ENCODE results near the gene TSC22D3. TPM values are rescaled to one million over a fixed set of nuclear protein-coding genes. Genes with fewer than 3 reads are reported as not detected.

TSC22D3 gene
- total and polyA plus RNA-seq, 2 experiments from 2014 or later, result 35.9 to 49.0 TPM

- H3K9ac ChIP-seq, result no peak overlapping the region
- no peaks in the 10 kb centered on the region for H3F3A ChIP-seq (ENCODE audit: insufficient read depth)
- in situ Hi-C loops (cut with MboI), result no loop called here
- WGBS, 2 experiments (ENCODE audit: low coverage in 1 of 2, low lambda C conversion rate in 2 of 2, missing lambda C conversion rate in 2 of 2), result 80 to 84% methylated on average over 7 of the region's 7 CpGs
- no peaks in the 10 kb centered on the region for H3K36me3 ChIP-seq (ENCODE audit: low read depth)
- no peaks in the 10 kb centered on the region for H3K79me2 ChIP-seq (ENCODE audit: insufficient read depth)
- H3K4me1 ChIP-seq (ENCODE audit: insufficient read depth), result no peaks in the 10 kb centered on the region
- no peaks in the 10 kb centered on the region for H4K20me1 ChIP-seq (ENCODE audit: insufficient read depth)
- no peak overlapping the region for H2AFZ ChIP-seq
- no peak overlapping the region for H3K27ac ChIP-seq
- DNase-seq, result no peak
- no peak overlapping the region for H3K4me3 ChIP-seq
- H3K9me2 ChIP-seq (ENCODE audit: insufficient read depth), result no peaks in the 10 kb centered on the region
- H3K27me3 ChIP-seq (replicated peaks; ENCODE audit: insufficient read depth), result no peaks in the 10 kb centered on the region
- no peaks in the 10 kb centered on the region for H3K9me3 ChIP-seq (ENCODE audit: low read depth)
- no peak for TF ChIP-seq EZH2 (IDR thresholded peaks at IDR 0.05; ENCODE audit: insufficient read depth, poor library complexity, severe bottlenecking)
- no peak overlapping the region for H3K4me2 ChIP-seq (ENCODE audit: unreplicated experiment)
Observed at GRCh38 chrX:107769581-107770317, 5.8 kb downstream of the TSC22D3 start.

GRCh38 chrX:107768051-107768450 is 7.5 kb downstream of the TSC22D3 start:
- Histone ChIP-seq H4K20me1 (ENCODE audit: insufficient read depth) (no peaks in the 10 kb centered on the region), H3K4me2 (ENCODE audit: unreplicated experiment) (no peak overlapping the region), H3K27ac (no peak overlapping the region), H3K27me3 (replicated peaks; ENCODE audit: insufficient read depth) (no peaks in the 10 kb centered on the region), H3K4me3 (no peak overlapping the region), H3F3A (ENCODE audit: insufficient read depth) (no peaks in the 10 kb centered on the region), H3K9me3 (ENCODE audit: low read depth) (no peaks in the 10 kb centered on the region), H3K9ac (no peak overlapping the region), H3K79me2 (ENCODE audit: insufficient read depth) (no peaks in the 10 kb centered on the region), H3K4me1 (ENCODE audit: insufficient read depth) (no peaks in the 10 kb centered on the region), H3K9me2 (ENCODE audit: insufficient read depth) (no peaks in the 10 kb centered on the region), H3K36me3 (ENCODE audit: low read depth) (no peaks in the 10 kb centered on the region), H2AFZ (no peak overlapping the region)
- TF ChIP-seq EZH2phosphoT487 (IDR thresholded peaks at IDR 0.05; ENCODE audit: insufficient read depth, low read depth) (no peak), EZH2 (IDR thresholded peaks at IDR 0.05; ENCODE audit: insufficient read depth, poor library complexity, severe bottlenecking) (no peak)
- 67 to 78% methylated on average over 3 of the region's 3 CpGs for whole genome bisulfite sequencing, 2 experiments (ENCODE audit: low coverage in 1 of 2, low lambda C conversion rate in 2 of 2, missing lambda C conversion rate in 2 of 2)
- in situ Hi-C loops (cut with MboI), result no loop called here
- DNase-seq, result no peak

DNA sequence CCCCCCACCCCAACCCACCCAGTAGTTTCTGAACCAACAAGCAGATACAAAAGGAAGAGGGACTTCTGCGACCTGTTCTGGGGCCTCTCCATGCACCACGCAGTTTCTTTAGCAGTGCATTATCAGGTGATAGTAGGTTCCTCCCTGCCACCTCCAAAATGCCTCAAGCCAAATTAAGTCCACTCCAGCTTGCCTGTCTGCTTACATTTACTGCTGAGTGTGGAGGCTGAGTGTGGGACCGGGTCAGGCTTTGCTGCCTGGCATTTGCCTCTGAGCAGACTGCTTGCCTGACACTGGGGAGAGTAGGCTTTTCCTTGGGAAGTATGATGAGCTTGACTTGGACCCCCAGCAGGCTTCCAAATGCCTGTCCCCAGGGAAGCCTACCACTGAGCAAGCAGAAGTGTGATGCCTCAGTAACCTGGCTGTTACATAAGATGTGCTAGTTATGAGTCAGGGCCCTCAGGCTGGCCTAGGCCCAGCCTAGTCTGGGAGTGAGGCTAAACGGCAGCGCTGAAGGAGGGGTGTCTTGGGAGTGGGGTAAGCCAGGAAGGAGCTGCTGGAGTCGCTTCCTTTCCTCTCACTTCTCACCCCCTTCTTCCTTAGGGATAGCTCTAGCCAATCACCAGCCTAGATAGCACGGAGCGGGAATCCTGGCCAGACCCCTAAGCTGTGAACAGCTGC is 9.0 kb downstream of the TSC22D3 start:
- Histone ChIP-seq H3K4me1 (ENCODE audit: insufficient read depth) (no peaks in the 10 kb centered on the region), H2AFZ (no peak overlapping the region), H3K4me3 (no peak overlapping the region), H3K27ac (no peak overlapping the region), H3K9ac (no peak overlapping the region), H3F3A (ENCODE audit: insufficient read depth) (no peaks in the 10 kb centered on the region), H3K79me2 (ENCODE audit: insufficient read depth) (no peaks in the 10 kb centered on the region), H3K27me3 (replicated peaks; ENCODE audit: insufficient read depth) (no peaks in the 10 kb centered on the region), H4K20me1 (ENCODE audit: insufficient read depth) (no peaks in the 10 kb centered on the region), H3K36me3 (ENCODE audit: low read depth) (no peaks in the 10 kb centered on the region), H3K4me2 (ENCODE audit: unreplicated experiment) (no peak overlapping the region), H3K9me3 (ENCODE audit: low read depth) (no peaks in the 10 kb centered on the region), H3K9me2 (ENCODE audit: insufficient read depth) (no peaks in the 10 kb centered on the region)
- TF ChIP-seq EZH2 (IDR thresholded peaks at IDR 0.05; ENCODE audit: insufficient read depth, poor library complexity, severe bottlenecking) (no peak), EZH2phosphoT487 (IDR thresholded peaks at IDR 0.05; ENCODE audit: insufficient read depth, low read depth) (no peak)
- in situ Hi-C loops (cut with MboI), result no loop called here
- DNase-seq, result peak; percentile 71
- 78 to 80% methylated on average over 4 to 8 of the region's 8 CpGs for WGBS, 2 experiments (ENCODE audit: low coverage in 1 of 2, low lambda C conversion rate in 2 of 2, missing lambda C conversion rate in 2 of 2)

- H3K9me2 ChIP-seq (ENCODE audit: insufficient read depth), result no peaks in the 10 kb centered on the region
- no peak for DNase-seq
- 86 to 88% methylated on average over 5 to 11 of the region's 11 CpGs for WGBS, 2 experiments (ENCODE audit: low coverage in 1 of 2, low lambda C conversion rate in 2 of 2, missing lambda C conversion rate in 2 of 2)
- H3K27ac ChIP-seq, result no peak overlapping the region
- H3K27me3 ChIP-seq (replicated peaks; ENCODE audit: insufficient read depth), result no peaks in the 10 kb centered on the region
- no peak for TF ChIP-seq EZH2 (IDR thresholded peaks at IDR 0.05; ENCODE audit: insufficient read depth, poor library complexity, severe bottlenecking)
- TF ChIP-seq EZH2phosphoT487 (IDR thresholded peaks at IDR 0.05; ENCODE audit: insufficient read depth, low read depth), result no peak
- no peak overlapping the region for H3K9ac ChIP-seq
- H3K4me2 ChIP-seq (ENCODE audit: unreplicated experiment), result no peak overlapping the region
- no peaks in the 10 kb centered on the region for H4K20me1 ChIP-seq (ENCODE audit: insufficient read depth)
- H3K9me3 ChIP-seq (ENCODE audit: low read depth), result no peaks in the 10 kb centered on the region
- in situ Hi-C loops (cut with MboI), result no loop called here
- H3K36me3 ChIP-seq (ENCODE audit: low read depth), result no peaks in the 10 kb centered on the region
- no peaks in the 10 kb centered on the region for H3K79me2 ChIP-seq (ENCODE audit: insufficient read depth)
- no peaks in the 10 kb centered on the region for H3K4me1 ChIP-seq (ENCODE audit: insufficient read depth)
- no peak overlapping the region for H3K4me3 ChIP-seq
- H2AFZ ChIP-seq, result no peak overlapping the region
- H3F3A ChIP-seq (ENCODE audit: insufficient read depth), result no peaks in the 10 kb centered on the region
Observed at GRCh38 chrX:107764845-107765608, 10.6 kb downstream of the TSC22D3 start.
